HG03139 (cell line): Measurements from ENCODE around the gene NR6A1.

Experiments used
- ATAC-seq: cut with Tn5 transposase; IDR thresholded peaks from one replicate; pipeline ENCODE4 v1.9.1; 2021; ENCODE audit not compliant: unreplicated experiment

Gene NR6A1

DNA sequence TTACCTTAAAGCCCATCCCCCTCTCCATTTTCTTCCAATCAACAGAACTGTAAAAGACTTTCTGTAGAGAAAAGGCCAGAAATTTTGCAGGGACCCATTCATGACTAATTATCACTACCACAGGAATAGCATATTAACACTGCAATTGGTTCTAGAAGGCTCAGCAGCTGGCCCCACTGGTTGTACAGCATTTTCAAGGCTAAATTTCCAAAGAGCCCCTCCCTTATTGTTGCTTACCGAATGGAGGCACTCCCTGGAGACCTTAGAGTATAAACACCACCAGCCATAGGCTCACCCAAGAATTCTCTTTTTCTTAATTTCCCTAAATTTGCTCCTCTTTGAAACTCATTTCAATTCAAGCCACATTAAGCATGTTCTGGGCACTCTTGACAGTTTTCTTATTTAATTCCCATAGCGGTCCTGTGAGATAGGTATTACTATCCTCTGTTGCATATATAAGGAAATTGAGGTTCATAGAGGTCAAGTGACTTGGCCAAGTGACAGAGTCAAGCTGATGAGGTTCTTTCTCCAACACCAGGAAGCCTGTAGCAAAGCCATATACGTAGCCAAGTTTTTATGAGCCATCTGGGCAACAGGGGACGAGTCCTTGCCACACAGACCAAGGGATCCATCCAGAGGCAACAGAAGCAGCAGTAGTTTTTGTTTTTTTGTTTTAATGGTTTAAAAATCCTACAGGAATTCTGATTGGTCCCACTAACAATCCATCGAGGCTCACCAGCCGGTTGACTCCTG is 180.0 kb downstream of the NR6A1 start:
- ATAC-seq = no peak

DNA sequence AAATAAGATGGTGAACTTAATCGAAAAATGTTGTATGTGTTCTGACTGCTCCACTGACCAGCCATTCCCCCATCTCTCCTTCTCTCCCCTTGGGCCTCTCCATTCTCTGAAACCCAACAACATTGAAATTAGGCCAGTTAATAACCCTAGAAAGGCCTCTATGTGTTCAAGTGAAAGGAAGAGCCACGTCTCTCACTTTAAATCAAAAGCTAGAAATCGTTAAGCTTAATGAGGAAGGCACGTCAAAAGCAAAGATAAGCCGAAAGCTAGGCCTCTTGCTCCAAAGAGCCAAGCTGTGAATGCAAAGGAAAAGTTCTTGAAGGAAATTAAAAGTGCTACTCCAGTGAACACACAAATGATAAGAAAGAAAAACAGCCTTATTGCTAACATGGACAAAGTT is 186.5 kb downstream of the NR6A1 start:
- ATAC-seq = no peak

DNA sequence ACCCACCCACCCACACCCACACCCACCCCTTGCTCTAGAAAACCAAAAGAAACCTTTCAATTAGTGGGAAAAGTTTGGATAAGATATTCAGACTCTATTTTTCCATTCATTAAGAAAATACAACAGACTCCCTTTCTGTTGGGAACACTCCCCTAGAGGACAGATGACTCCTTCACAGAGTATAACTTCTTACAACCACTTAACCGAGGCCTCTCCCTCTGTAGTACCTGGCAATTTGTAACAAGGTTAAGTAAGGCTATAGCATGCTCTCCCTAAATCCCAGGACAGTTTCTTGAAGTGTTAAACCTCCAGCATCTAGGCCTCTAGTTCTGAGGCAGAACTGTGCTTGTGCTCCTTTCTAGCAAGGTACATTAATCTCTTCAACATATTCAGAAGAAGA is 188.0 kb downstream of the NR6A1 start:
- ATAC-seq = no peak

DNA sequence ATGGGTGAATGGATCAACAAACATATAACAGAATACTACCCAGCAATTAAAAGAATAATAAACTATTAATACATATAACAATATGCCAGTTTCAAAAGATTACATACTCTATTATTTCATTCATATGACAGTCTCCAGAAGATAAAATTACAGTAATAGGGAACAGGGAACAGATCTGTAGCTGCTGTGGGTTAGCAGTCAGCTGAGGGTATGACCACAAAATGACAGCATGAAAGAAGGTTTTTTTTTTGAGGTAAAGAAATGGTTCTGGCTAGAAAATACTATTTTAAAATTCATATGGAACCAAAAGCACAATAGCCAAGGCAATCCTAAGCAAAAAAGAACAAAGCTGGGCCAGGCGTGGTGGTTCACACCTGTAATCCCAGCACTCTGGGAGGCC is 190.9 kb downstream of the NR6A1 start:
- ATAC-seq = no peak

DNA sequence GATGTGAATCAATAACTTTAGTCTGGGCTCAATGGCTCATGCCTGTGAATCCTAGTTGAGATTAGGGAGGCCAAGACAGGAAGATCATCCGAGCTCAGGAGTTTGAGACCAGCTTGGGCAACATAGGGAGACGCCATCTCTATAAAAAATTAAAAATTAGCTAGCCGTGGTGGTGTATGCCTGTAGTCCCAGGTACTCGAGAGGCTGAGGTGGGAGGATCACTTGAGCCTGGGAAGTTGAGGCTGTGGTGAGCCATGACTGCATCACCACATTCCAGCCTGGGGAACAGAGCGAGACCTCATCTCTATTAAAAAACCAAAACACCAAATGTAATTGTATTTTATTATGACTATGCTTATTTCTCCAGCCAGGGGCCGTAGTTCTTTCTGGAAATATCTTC is 194.4 kb downstream of the NR6A1 start:
- ATAC-seq = no peak

DNA sequence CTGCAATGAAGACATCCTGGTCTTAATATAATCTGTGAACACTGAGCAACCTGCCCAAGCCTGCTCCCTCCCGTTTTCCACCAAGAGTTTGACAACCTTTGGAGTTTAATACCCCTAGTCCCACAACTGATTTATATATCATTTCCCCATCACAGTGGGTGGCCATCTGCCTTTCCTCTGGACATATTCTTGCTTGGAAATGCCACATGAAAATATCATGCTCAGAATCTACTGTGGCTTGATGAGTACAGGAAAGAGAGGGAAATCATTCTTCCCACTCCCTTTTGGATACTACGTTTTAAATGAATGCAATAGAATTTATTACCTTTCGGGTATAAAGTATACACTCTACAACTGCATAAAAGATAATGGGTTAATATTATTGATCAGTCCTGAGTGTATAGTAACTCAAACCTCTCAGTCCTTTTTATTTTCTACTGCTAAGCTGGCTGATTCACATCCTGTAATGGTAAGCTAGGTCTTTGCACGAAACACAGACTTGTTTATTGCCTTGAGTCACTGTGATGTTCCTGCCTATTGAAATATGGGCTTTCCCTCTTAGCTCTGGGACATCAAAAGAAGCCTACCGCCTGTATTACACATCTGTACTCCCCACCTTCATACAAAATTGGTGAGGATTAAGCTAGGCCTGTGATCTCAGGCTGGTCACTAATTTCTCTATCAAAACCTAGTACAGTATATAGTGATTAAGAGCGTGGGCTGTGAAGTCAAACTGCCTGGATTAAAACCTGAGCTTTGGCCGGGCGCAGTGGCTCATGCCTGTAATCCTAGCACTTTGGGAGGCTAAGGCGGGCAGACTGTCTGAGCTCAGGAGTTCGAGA is 196.4 kb downstream of the NR6A1 start:
- no peak for ATAC-seq

DNA sequence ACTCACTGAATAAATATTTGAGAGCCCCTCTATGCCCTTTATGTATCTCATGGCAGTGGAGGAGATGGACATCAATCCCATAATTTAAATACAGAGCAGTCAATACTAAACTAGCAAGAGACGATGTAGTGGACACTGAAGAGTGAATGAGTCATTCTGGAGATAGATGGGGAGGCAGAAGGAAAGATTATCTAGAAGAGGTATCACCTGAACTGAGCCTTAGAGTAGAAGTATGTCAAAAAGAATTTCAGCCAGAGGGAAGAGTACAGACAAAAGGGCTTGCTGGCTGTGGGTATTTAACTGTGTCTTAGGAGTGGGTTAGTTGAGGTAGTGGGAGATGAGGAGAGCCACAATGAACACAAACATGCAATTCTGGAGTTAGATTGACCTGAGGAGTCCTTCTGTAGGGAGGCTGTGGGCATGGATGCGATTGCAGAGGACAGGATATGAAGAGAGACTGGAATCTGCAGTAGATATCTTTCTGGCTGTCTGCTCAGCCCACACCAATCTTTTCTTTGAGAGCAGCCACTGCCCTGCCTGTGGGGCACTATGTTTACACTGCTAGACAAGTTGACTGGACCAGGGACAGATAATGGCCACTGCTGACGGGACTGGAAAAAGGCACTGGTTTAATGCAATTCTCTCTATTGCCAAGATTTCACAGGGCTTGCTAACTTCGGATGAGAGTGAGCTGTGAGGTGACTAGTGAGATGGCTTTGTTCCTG is 200.0 kb downstream of the NR6A1 start:
- no peak for ATAC-seq

DNA sequence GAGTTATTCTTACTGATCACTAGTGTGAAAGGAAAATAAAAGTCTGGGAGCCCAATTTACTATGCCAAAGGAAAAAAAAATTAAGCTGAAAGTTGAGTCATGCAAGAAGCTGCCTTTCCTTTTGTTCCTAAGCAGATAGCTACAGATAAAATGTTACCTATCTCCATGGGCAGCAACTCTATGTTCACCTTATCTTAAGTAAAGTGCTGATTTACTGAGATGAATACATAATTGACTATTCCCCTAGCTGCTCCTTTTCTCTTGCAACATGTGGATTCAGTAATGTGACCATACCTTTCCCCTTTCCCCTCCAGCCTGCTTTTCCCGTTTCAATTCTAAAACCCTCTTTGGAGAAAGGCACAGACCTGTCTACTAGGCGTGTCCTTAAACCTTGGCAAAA is 201.2 kb downstream of the NR6A1 start:
- no peak for ATAC-seq

DNA sequence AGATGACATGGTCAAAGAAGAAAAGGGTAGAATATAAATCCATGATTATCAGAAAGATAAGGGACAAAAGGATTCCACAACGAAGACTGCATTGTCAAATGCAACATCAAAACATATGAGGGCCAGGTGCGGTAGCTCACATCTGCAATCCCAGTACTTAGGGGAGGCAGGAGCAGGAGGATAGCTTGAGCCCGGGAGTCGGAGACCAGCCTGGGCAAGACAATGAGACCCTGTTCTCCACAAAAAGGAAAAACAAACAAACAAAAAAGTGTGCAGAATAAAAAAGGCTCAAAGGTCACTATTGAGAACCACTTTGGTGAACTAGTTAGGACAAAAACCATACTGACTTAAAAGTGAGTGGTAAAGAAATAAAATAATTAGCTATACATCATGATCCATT is 203.7 kb downstream of the NR6A1 start:
- ATAC-seq = no peak

DNA sequence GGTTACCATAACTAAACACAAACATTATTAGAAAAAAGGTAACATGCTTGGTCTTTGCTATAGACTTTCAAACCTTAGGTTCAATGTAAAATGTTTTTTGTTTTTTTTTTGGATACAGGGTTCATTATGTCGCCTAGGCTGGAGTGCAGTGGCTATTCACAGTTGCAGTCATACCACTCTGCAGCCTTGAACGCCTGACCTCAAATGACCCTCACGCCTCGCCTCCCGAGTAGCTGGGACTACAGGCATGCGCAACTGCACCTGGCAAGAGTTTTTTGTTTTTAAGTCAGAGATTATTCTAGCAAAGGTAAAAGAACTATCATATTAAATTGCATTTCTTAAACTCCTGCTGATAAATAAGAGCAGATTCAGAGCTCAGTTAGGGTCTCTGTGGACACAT is 208.8 kb downstream of the NR6A1 start:
- no peak for ATAC-seq

DNA sequence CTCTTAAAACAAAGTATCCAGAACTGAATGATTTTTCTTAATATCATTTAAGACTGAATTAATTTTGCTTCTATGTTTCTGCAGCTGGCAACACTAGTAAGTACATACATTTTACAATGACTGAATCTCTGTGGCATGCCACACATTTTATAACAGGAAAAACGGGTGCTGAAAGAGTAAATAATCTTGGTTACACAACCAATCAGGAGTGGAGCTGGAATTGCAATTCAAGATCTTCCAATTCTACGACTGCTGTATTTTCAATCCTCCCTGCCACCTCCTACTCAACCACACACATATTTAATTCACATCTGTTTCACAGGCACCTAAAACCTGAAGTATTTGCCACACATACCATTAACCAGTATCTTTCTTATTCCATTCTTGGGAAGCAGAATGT is 211.2 kb downstream of the NR6A1 start:
- ATAC-seq = no peak

DNA sequence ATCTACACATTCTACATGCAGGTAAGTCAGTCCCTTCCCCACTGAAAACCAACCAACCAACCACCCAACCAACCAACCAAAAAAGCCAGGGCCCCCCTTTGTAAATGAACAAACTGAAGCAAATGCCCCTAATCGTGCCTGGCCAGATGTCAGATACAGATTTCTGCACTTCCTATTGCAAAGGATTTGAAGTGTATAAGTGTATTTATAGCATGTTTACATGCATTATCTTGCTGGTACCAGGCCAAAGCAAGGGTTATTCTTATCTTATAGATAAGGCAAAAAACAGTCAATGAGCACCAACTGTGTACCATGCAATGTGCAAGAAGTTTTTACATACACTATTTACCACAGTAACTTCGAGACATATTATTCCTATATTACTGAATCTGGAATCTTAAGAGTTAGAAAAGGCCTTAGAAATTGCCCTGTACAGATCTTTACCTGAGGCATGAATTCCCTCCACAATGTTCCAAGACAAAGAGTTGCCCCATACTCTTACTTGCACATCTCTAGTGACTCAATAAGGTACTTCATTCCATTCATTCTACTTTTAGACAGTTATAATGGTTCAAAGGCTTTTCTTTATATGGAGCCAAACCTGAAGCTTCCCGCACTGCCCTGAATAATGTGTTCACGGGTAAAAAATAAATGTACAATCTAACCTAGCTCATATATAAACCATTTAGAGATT is 212.2 kb downstream of the NR6A1 start:
- ATAC-seq = no peak

DNA sequence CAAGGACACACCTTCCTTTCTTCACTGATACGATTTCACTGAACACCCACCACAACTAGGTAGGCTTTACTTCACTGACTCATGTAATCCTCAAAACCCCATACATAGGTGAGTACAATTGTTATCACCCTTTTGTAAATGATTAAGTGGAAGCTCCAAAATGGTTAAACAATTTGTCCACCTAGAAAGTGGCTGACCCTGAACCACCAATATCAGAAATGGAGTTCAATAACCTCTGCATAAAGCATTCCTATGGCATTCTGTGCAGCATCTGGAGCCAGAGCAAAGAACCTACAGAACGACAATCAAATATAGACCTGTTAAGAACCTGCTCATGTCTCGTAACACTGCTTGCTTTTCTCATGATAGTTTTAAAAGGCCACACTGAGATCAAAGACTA is 213.2 kb downstream of the NR6A1 start:
- no peak for ATAC-seq

DNA sequence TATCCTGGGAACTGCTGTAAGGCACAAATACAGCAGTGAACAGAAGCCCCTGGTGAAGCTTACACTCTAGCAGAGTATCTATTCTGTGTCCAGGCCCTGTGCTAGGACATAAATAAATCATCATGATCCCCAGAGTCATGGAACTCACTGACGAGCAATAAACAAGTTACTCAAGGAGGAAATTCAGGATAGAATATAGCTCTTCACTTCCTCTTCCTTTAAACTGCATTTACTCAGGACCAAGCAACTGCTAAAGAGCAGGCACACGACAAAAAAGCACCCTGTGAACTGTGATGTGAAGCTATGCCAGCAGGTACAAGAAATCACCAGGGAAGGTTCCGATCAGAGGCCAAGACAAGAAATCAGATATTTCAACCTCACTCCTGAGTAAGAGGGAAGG is 216.1 kb downstream of the NR6A1 start:
- ATAC-seq = no peak

DNA sequence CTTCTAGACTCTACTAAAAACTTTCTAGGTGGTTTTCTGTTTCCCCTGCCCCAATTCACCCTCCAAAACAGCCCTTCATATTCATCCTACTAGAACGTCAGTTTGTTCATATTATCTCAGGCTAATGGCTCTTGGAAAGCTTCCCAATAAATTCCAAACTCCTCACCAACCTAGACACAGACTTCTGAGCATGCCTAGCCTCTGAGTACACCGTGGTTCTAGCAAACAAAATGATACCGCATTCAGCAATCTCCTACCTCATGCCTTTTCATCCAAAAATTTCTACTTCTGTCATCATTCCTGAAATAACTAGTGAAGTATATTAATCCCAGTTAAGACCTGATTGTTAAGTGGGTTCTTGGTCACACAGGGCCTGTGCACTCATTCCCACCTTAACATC is 217.4 kb downstream of the NR6A1 start:
- ATAC-seq = no peak

DNA sequence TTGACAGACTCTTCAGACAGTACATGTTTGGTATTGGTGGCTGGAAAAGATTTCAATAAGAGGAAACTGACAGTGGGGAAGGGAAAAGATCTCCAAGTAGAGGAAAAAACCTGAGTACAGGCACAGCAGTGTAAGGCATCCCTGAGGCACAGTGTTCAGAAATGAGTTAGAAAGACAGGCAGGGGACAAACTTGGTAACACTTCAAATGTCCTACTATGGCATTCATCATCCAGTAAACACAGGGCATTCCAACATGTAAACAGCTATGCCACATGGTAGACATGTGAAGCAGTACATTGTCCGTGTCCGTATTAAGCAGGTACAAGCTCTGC is 218.9 kb downstream of the NR6A1 start:
- ATAC-seq = no peak

DNA sequence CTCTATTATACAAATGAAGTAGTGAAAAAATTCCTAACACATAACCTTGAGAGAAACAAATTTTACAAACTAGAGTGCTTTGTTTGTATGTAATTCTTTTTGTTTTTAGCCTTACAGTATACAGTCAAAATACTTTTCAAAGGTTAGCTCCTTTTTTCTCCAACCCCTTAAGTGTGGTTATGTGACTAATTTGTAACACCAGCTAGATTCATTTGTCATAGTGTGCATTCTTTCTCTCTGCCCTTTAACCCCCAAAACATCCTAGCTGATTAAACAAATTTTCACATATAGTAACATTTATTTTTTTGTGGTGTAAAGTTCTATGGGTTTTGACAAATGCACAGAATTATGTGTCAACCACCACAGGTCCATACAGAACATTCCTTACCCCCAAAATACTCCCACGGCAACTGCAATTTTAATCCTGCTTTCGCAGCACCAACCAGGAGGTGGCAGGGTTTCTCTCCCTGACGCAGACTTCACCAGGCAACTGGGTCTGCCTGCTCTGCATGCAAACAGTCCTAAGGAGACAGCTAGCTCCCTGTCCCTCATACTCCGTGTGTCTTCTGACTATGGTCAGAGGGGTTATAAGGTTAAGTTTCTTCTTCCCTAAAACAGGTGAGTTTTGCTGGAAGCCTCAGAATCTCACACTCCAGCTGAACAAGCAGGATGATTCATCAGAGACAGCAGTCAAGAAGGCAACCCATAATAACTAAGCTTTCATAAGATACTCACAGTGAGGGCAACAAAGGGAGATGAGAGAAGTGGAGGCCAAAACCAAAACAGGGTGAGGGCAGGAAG is 219.4 kb downstream of the NR6A1 start:
- ATAC-seq = no peak

DNA sequence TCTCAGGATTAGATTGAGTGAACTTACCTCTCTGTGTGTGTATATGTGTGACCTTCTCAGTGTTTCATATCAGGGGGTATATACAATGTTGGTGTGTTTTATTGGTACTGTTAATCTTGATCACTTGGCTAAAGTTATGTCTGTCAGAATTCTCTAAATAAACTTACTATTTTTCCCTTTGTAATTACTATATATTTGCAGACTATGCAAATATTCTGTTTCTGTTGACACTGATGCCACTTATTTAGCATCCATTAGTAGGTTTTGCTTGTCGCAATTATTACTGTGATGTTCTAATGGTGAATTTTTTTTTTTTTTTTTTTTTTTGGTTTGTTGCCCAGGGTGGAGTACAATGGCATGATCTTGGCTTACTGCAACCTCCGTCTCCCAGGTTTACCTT is 221.0 kb downstream of the NR6A1 start:
- ATAC-seq = no peak

DNA sequence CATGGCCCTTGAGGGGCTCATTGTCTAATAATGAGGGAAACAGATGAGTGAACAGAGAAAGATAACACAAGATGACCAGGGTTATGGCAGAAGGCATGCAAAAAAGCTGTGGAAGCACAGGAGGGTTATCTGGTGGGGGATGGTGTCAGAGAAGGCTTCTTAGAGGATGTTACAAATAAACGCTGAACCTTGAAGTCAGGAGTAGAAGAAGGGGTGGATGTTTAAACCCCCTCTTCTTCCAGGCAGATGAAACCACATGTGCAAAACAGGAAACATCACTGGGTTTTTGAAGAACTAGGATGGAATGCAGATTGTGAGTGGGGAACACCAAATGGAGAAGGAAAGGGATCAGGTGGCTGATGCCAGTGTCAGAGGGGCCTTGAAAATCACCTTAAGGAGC is 222.1 kb downstream of the NR6A1 start:
- no peak for ATAC-seq

DNA sequence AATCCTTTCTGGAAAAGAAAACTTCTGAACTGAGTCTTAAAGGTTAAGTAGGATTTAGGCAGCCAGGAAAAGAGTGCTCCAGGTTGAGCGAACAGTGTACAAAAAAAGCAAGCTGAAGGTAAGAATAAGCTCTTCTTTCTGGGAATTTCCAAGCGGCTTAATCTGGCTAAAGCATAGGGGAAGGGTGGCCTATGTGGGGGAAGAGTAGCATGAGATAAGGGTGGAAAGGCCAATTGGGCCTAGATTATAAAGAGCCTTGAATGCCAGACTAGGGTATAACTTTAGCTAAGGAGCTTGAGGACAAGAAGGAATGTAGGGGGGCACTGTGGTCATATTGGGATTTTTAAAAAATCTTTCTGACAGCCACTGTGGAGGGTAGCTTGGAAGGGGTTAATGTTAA is 226.6 kb downstream of the NR6A1 start:
- ATAC-seq = no peak

DNA sequence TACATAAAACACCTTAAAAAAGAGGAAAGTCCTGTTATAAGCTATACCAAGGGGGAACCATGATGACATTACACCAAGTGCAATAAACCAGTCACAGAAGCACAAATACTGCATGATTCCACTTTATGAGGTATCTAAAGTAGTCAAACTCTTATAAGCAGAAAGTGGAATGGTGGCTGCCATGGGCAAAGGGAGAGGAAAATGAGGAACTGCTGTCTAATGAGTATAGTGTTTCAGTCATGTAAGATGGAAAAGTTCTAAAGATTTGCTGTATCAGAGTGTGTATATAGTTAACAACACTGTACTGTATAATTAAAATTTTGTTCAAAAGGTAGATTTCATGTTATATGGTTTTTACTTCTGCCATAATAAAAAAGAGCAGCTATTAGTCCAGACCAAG is 229.3 kb downstream of the NR6A1 start:
- no peak for ATAC-seq
